HepG2 (cell line): ENCODE data around the gene SLC16A11. TPM values are rescaled to one million over a fixed set of nuclear protein-coding genes. Genes with fewer than 3 reads are reported as not detected.

Experiments
- ADNP ChIP-seq: sonication (generic); formaldehyde crosslinking; IDR thresholded peaks from 2 replicates; pipeline ENCODE4 v1.4.0; 2020; ENCODE audit warnings: missing genetic modification reagents
- ETV6 ChIP-seq: sonication (generic); formaldehyde crosslinking; conservative IDR thresholded peaks from 2 replicates; pipeline ENCODE4 v1.4.0; 2020; ENCODE audit warnings: missing genetic modification reagents
- IKZF1 ChIP-seq: fragments of 450-650 bp; IDR thresholded peaks from 2 replicates; pipeline ENCODE4 v1.7.1; 2016
- MIXL1 ChIP-seq: IDR thresholded peaks from 2 replicates; pipeline ENCODE4 v1.6.1; 2016
- MYC ChIP-seq: sonication (generic); formaldehyde crosslinking; IDR thresholded peaks from 2 replicates; pipeline ENCODE4 v1.9.0; 2021; ENCODE audit warnings: missing genetic modification reagents, borderline replicate concordance
- TARDBP ChIP-seq: sonication (generic); formaldehyde crosslinking; IDR thresholded peaks from 2 replicates; pipeline ENCODE4 v1.8.0; 2022; ENCODE audit warnings: mild to moderate bottlenecking, missing genetic modification reagents
- TEAD3 ChIP-seq: optimal IDR thresholded peaks from 2 replicates; pipeline ENCODE3; 2016; ENCODE audit warnings: borderline replicate concordance
- ZFX ChIP-seq: sonication (generic); formaldehyde crosslinking; IDR thresholded peaks from 2 replicates; pipeline ENCODE4 v1.4.0; 2020; ENCODE audit warnings: mild to moderate bottlenecking, low read depth, missing genetic modification reagents, moderate library complexity
- ZNF274 ChIP-seq: sonication (generic); formaldehyde crosslinking; IDR thresholded peaks from 2 replicates; pipeline ENCODE4 v1.5.1; 2020; ENCODE audit warnings: mild to moderate bottlenecking, missing genetic modification reagents
- ZNF350 ChIP-seq: sonication (generic); formaldehyde crosslinking; IDR thresholded peaks from 2 replicates; pipeline ENCODE4 v1.4.0; 2020; ENCODE audit warnings: mild to moderate bottlenecking, low read depth, missing genetic modification reagents, borderline replicate concordance
- ZNF430 ChIP-seq: sonication (generic); formaldehyde crosslinking; IDR thresholded peaks from 2 replicates; pipeline ENCODE4 v1.9.0; 2021; ENCODE audit warnings: mild to moderate bottlenecking, missing genetic modification reagents
- ZNF724P ChIP-seq: sonication (generic); formaldehyde crosslinking; IDR thresholded peaks from 2 replicates; pipeline ENCODE4 v1.8.0; 2022; ENCODE audit warnings: missing genetic modification reagents, borderline replicate concordance
- polyA plus RNA-seq, 8 experiments: library from polyadenylated mRNA; depleted of rRNA in 3 of 8; stranded (reverse) in 7 of 8; unstranded in 1 of 8; fragments of >200 nt; fragmentation: Illumina TruSeq in 4 of 8; extraction: Trizol in 4 of 8; gene quantifications; 2 replicates each; pipeline versions ENCODE4 v1.2.1 to v1.2.3, GENCODE V29; 2011 to 2016; ENCODE audit warnings: low read depth in 4 of 8, missing spikeins in 1 of 8, mixed read lengths in 1 of 8; ENCODE audit not compliant: insufficient read depth in 1 of 8
- total RNA-seq, 5 experiments: library from RNA; depleted of rRNA; stranded (reverse); fragments of >200 nt; fragmentation: Illumina TruSeq; extraction: Trizol; gene quantifications; 2 replicates each; pipeline ENCODE4 v1.2.3, GENCODE V29; 2016; ENCODE audit warnings: low read depth in 1 of 5
- TF ChIP-seq, protein P1 (sequence below): sonication (generic); formaldehyde crosslinking; IDR thresholded peaks from 2 replicates; pipeline ENCODE4 v1.4.0; 2020; ENCODE audit warnings: missing genetic modification reagents
- TF ChIP-seq, protein P2 (sequence below): sonication (generic); formaldehyde crosslinking; IDR thresholded peaks from 2 replicates; pipeline ENCODE4 v1.5.0; 2020; ENCODE audit warnings: mild to moderate bottlenecking, missing genetic modification reagents, moderate library complexity
- TF ChIP-seq, protein P3 (sequence below): IDR thresholded peaks from 2 replicates; pipeline ENCODE4 v1.6.1; 2018; ENCODE audit warnings: missing genetic modification reagents, mild to moderate bottlenecking, missing compliant biosample characterization
- TF ChIP-seq, protein P4 (sequence below): sonication (generic); formaldehyde crosslinking; IDR thresholded peaks from 2 replicates; pipeline ENCODE4 v1.4.0; 2020; ENCODE audit warnings: missing genetic modification reagents, borderline replicate concordance
- TF ChIP-seq, protein P5 (sequence below): sonication (generic); formaldehyde crosslinking; IDR thresholded peaks from 2 replicates; pipeline ENCODE4 v1.5.1; 2020; ENCODE audit warnings: mild to moderate bottlenecking, moderate library complexity, missing genetic modification reagents
- TF ChIP-seq, protein P6 (sequence below): IDR thresholded peaks from 2 replicates; pipeline ENCODE4 v1.6.1; 2012; ENCODE audit warnings: inconsistent platforms

SLC16A11 gene
- total and polyA plus RNA-seq, 2 of the 13 experiments (the other 11 are each of a cell fraction or from before 2014, with no cell fraction given) = not detected

DNA sequence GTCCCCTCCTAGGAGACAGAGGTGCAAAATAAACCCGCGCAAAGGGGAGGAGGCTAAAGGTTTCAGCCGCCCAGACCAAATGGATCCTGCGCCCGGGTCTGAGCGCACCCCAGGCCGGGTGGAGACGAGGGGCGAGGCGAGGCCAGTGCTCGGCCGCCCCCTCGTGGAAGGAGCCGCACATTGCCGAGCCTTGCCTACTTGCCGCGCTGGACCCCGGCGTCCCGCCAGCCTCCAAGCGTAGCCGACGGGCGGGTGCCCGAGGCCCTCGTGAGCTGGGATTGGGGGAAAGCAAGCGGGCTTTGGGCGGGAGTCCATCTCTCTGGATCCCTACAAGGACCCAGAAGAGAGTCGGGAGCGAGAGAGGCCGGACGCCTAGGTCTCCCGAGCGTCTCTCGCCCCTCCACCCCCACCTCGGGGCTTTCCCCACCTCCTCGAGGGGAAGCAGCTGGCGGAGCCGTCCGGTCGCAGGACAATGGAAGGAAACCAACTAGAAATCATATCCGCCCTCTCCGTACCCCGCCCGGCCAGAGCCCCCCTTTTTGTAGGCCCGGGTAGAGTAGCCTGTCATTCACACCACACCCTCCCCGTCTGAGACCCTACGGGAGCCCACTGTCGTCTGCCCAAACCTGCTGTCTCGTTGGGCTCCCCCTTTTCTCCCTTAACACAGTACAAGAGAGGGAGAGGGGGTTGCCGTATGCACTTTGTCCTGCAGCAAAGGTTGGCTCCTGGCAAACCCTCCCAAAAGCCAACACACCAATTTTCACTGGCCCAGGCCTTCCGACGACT lies 21.7 kb downstream of the SLC16A11 start (continued):
- TF ChIP-seq, protein P1, sequence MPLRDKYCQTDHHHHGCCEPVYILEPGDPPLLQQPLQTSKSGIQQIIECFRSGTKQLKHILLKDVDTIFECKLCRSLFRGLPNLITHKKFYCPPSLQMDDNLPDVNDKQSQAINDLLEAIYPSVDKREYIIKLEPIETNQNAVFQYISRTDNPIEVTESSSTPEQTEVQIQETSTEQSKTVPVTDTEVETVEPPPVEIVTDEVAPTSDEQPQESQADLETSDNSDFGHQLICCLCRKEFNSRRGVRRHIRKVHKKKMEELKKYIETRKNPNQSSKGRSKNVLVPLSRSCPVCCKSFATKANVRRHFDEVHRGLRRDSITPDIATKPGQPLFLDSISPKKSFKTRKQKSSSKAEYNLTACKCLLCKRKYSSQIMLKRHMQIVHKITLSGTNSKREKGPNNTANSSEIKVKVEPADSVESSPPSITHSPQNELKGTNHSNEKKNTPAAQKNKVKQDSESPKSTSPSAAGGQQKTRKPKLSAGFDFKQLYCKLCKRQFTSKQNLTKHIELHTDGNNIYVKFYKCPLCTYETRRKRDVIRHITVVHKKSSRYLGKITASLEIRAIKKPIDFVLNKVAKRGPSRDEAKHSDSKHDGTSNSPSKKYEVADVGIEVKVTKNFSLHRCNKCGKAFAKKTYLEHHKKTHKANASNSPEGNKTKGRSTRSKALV (CRISPR knock-in tag) = peak; percentile 84; the same call in 1 of the 2 replicates
- TF ChIP-seq ETV6 (CRISPR knock-in tag) (0 out of 2 replicates have a peak, but pooled peaks have one; percentile 25), IKZF1 (no peak), ZFX (CRISPR knock-in tag) (peak; percentile 64), MYC (CRISPR knock-in tag) (peak; percentile 64; the same call in 1 of the 2 replicates), TEAD3 (CRISPR knock-in tag) (peak; percentile 47), ZNF350 (CRISPR knock-in tag) (peak; percentile 34; the same call in 1 of the 2 replicates), MIXL1 (no peak), ADNP (CRISPR knock-in tag) (no peak), ZNF274 (CRISPR knock-in tag) (peak; percentile 67; the same call in 1 of the 2 replicates), ZNF430 (CRISPR knock-in tag) (peak; percentile 63), ZNF724P (CRISPR knock-in tag) (0 out of 2 replicates have a peak, but pooled peaks have one; percentile 52), TARDBP (CRISPR knock-in tag) (no peak)
- TF ChIP-seq, protein P2, sequence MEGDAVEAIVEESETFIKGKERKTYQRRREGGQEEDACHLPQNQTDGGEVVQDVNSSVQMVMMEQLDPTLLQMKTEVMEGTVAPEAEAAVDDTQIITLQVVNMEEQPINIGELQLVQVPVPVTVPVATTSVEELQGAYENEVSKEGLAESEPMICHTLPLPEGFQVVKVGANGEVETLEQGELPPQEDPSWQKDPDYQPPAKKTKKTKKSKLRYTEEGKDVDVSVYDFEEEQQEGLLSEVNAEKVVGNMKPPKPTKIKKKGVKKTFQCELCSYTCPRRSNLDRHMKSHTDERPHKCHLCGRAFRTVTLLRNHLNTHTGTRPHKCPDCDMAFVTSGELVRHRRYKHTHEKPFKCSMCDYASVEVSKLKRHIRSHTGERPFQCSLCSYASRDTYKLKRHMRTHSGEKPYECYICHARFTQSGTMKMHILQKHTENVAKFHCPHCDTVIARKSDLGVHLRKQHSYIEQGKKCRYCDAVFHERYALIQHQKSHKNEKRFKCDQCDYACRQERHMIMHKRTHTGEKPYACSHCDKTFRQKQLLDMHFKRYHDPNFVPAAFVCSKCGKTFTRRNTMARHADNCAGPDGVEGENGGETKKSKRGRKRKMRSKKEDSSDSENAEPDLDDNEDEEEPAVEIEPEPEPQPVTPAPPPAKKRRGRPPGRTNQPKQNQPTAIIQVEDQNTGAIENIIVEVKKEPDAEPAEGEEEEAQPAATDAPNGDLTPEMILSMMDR (CRISPR knock-in tag) = peak; percentile 97
- TF ChIP-seq, protein P3, sequence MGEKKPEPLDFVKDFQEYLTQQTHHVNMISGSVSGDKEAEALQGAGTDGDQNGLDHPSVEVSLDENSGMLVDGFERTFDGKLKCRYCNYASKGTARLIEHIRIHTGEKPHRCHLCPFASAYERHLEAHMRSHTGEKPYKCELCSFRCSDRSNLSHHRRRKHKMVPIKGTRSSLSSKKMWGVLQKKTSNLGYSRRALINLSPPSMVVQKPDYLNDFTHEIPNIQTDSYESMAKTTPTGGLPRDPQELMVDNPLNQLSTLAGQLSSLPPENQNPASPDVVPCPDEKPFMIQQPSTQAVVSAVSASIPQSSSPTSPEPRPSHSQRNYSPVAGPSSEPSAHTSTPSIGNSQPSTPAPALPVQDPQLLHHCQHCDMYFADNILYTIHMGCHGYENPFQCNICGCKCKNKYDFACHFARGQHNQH = 0 out of 2 replicates have a peak, but pooled peaks have one; percentile 15
- TF ChIP-seq, protein P4, sequence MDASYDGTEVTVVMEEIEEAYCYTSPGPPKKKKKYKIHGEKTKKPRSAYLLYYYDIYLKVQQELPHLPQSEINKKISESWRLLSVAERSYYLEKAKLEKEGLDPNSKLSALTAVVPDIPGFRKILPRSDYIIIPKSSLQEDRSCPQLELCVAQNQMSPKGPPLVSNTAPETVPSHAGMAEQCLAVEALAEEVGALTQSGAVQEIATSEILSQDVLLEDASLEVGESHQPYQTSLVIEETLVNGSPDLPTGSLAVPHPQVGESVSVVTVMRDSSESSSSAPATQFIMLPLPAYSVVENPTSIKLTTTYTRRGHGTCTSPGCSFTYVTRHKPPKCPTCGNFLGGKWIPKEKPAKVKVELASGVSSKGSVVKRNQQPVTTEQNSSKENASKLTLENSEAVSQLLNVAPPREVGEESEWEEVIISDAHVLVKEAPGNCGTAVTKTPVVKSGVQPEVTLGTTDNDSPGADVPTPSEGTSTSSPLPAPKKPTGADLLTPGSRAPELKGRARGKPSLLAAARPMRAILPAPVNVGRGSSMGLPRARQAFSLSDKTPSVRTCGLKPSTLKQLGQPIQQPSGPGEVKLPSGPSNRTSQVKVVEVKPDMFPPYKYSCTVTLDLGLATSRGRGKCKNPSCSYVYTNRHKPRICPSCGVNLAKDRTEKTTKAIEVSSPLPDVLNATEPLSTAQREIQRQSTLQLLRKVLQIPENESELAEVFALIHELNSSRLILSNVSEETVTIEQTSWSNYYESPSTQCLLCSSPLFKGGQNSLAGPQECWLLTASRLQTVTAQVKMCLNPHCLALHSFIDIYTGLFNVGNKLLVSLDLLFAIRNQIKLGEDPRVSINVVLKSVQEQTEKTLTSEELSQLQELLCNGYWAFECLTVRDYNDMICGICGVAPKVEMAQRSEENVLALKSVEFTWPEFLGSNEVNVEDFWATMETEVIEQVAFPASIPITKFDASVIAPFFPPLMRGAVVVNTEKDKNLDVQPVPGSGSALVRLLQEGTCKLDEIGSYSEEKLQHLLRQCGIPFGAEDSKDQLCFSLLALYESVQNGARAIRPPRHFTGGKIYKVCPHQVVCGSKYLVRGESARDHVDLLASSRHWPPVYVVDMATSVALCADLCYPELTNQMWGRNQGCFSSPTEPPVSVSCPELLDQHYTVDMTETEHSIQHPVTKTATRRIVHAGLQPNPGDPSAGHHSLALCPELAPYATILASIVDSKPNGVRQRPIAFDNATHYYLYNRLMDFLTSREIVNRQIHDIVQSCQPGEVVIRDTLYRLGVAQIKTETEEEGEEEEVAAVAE (CRISPR knock-in tag) = no peak
- TF ChIP-seq, protein P5, sequence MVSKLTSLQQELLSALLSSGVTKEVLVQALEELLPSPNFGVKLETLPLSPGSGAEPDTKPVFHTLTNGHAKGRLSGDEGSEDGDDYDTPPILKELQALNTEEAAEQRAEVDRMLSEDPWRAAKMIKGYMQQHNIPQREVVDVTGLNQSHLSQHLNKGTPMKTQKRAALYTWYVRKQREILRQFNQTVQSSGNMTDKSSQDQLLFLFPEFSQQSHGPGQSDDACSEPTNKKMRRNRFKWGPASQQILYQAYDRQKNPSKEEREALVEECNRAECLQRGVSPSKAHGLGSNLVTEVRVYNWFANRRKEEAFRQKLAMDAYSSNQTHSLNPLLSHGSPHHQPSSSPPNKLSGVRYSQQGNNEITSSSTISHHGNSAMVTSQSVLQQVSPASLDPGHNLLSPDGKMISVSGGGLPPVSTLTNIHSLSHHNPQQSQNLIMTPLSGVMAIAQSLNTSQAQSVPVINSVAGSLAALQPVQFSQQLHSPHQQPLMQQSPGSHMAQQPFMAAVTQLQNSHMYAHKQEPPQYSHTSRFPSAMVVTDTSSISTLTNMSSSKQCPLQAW (CRISPR knock-in tag) = peak; percentile 59; the same call in 1 of the 2 replicates
- TF ChIP-seq, protein P6, sequence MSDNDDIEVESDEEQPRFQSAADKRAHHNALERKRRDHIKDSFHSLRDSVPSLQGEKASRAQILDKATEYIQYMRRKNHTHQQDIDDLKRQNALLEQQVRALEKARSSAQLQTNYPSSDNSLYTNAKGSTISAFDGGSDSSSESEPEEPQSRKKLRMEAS = peak; percentile 69
